NCI-H69 (cell line): Measurements from ENCODE around the gene MPPED2.
A peak's percentile ranks its signal among the peaks of the same experiment; 100 is the strongest.

Experiments used
- DNase-seq: peaks from one replicate; lab custom pipeline; 2025; lab: John Stamatoyannopoulos, UW

MPPED2 gene, protein sequence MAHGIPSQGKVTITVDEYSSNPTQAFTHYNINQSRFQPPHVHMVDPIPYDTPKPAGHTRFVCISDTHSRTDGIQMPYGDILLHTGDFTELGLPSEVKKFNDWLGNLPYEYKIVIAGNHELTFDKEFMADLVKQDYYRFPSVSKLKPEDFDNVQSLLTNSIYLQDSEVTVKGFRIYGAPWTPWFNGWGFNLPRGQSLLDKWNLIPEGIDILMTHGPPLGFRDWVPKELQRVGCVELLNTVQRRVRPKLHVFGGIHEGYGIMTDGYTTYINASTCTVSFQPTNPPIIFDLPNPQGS

DNA sequence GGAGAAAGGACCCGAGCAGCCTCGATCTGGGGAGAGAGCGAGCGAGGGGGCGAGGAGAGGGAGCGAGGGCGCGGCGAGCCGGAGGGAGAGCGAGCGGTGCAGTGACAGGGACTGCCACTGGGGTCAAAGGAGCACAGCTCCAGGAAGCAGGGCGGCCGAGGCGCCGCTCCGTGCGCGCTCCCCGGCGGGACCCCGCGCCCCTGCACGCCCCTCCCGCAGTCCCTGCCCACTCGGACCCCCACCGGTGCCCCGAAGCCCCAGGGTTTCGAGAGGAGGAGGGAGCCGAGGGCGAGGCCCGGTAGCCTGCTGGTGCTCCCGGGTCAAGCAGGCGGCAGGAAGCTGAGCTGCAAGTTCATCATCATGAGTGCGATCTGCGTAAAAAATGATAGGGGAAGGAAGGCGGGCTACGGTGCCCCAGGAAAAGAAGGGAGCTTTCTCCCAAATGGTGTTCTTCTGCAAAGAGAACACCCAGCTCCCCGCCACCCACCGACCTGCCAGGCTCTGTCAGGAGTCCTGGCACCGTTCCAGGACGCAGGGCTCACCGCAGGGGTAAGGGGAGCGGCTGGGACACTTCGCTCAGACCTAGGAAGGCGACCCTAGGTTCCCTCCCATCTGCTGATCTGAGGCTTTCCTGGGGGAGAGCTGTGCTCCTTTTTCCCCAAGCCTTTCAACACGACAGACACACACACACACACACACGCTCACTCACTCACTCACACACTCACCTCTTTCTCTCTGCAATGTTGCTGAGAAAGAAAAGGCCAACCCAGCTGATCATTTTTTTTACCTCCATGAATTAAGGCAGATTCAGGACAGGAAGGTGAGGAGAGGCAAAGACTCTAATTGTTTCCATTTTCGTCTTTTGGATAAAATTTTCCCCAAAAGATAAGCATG is at the start of gene MPPED2:
MPPED2 (minus strand) TSS at position 103 of the 894 bp plus-strand sequence. CDS start 5,980 bp downstream, outside the sequence.
- DNase-seq = peak; percentile 97

DNA sequence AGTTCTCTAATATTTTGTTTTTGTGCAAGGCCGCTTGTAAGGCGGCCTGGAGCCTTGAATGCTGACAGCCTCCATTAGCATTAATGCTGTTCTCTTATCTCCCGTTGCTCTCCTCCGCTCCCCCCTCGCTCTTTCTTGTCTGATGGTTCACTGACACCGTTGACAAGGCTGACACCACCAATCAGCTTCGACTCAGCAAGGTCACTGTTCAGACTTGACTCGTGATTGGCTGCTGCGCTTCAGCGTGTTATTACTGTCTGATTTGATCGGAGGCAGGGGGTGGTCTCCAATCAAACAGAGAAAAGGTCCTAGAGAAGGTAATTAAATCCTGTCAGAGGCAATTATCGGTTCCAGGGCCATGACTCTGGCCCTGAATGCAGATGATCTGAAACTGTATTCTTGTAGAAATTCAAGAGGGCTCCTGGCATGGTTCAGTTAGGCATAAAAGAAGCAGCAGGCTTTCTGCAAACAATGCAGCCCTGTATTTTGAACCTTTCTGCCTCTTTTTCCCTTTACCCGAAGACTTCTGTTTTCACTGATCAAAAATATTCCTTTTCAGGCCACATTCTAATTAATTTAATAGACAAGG is 49.3 kb upstream of the MPPED2 start:
- DNase-seq = peak; percentile 100

DNA sequence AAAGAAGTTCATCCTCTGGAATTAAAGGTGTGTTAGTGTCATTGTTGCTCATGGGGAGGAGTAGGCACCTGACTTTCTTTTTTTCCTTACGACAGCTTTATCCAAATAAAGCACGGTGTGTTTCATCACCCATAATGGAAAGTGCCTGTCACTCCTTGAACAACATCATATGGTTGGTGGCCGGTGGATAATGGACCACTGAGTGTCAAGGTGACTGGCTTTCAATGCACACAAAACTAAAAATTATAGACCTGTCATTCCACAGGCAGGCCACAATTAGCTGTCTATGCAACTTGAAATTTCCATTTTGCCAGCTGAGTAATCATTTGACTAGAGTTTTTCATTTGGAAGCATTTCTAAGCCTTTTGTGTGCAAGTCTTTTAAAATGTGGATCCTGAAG is 45.0 kb upstream of the MPPED2 start:
- peak; percentile 99 for DNase-seq

DNA sequence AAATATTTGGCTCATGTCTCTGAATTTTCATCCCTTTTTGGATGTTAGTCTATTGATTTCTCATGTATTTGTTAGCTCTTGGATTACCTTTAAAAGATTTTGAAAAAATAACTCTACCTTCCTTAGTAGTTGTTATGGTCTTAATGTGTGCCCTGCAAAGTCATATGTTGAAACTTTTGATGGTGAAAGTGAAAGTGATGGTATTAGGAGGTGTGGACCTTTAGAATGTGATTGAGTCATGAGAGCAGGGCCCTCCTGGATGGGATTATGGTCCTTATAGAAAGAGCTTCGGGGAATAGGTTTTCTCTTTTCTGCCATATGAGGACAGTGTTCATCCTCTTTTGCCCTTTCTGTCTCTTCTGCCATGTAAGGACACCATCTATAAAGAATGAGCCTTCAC is 33.6 kb upstream of the MPPED2 start:
- DNase-seq = no peak

DNA sequence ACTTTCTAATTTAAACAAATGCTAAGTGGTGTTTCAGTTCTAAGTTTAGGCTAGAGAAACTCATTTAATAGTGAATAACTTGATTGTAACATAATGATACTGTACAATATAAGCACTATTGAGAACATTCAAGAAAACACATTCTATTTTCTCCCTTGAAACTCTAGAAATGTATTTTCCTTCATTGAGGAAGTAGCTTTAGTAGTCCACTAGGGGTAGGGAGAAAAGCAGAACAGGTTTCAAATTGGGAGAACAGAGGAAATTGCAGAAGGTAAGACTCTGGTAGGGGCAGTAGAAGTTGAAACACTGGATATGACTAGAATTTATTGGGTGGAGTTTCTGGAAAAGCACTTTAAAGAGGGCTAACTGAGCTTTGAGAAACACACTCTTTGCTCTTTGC is 31.6 kb upstream of the MPPED2 start:
- DNase-seq = peak; percentile 43

DNA sequence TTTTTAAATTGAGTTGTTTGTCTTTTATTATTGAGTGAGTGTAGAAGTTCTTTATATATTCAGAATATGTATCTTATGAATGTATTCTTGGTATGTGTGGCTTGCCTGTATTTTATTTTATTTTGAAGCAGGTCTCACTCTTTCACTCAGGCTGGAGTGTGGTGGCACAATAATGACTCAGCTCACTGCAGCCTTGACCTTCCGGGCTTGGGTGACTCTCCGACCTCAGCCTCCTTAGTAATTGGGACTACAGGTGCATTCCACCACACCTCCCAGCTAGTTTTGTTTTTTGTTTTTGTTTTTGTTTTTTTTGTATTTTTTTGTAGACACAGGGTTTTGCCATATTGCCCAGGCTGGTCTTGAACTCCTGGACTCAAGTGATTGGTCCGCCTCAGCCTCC is 24.5 kb upstream of the MPPED2 start:
- no peak for DNase-seq

DNA sequence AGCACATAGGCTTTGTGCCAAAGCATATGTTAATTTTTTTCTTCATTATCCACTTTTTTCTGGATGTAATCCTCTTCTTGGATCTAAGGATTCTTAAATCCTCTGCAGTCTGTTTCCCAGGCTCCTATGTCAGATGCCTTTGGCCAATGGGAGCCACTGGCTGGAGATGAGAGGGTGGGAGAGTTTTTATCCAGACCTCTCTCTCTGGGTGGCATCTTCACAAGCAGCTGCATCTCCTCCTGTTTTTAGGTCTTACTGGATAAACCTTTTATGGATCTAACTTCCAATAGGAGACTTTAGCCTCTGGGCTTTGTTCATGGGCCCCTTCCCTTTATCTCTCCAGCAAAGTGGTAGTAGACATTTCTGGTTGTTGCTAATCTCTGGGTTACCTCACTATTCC is 22.4 kb upstream of the MPPED2 start:
- DNase-seq = peak; percentile 26

DNA sequence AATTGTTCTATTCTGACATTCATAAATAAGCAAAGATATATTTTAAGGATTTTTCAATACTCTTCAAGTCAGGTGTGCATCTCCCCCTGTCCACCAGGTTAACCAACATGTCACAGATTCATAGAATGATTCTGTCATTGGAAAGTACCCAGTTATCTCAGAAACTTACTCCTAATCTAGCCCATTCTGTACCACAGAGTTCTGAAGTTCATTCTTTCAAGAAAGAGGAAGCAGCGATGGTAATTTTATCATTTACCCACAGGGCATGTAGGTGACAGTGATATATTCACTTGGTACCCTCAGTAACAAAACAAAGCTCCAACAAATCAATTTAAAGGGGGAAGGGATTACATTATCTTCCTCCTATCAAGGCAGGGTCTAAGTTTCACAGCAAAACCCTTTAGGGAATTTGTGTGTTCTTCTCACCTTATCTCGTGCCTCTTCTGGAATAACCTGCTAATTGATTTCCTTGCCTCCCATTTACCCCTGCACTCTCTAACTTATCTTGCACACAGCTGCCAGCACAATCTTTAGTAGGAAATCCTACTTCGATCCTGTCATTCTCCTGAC is 19.0 kb upstream of the MPPED2 start:
- peak; percentile 45 for DNase-seq

DNA sequence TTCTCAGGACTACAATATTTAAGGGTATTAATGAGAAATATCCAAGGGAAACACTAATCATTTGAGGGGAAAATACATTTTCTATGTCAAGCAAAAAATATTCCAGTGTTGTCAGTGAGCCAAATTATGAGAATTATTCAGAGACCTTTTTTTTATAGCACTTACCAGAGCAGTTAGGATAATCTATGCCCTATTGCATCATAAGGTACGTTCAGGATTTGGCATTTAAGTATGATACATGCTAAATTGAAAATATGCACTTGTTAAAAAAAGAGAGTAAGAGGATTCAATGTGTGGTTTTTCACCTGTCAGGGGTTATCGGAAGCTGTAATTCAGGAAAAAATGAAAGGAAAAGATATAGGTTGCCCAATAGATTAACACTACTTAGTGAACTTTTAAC is 17.2 kb upstream of the MPPED2 start:
- DNase-seq = no peak

DNA sequence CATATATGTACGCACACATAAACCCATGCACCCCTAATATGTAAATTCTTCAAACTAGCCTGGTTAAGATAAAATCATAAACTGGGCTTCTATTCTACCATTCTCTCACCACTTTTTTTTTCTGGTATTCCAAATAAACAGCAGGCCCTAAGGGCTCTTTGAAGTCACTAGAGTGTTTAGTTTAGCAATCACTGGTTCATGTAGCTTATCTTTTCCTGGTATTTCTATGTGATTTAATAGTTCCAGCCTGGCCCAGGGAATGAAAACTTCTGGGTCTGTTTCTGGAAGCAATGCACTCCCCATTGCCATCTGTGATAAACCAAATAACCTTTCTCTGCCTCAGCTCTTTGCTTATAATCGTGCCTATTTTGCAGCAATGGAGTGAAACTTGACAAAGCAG is 10.7 kb upstream of the MPPED2 start:
- DNase-seq = peak; percentile 38

DNA sequence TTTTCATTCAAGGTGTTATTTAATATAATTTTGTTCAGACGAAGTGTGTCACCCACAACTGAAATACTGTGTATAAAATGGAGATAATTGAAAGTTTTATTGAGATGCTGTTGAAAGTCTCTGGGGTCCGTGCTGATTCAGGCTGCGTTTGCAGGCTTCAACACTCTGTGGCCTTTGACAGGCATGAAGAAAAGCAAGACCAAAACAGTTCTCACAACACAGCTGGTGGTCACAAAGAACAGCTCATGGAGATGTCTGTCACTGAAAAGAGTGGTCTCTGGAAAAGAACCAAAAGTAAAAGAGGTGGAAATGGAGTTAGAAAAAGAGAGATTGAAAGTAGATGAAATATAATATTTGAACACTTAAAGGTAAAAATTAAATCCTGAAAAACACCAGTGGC is 9.8 kb upstream of the MPPED2 start:
- DNase-seq = peak; percentile 79

DNA sequence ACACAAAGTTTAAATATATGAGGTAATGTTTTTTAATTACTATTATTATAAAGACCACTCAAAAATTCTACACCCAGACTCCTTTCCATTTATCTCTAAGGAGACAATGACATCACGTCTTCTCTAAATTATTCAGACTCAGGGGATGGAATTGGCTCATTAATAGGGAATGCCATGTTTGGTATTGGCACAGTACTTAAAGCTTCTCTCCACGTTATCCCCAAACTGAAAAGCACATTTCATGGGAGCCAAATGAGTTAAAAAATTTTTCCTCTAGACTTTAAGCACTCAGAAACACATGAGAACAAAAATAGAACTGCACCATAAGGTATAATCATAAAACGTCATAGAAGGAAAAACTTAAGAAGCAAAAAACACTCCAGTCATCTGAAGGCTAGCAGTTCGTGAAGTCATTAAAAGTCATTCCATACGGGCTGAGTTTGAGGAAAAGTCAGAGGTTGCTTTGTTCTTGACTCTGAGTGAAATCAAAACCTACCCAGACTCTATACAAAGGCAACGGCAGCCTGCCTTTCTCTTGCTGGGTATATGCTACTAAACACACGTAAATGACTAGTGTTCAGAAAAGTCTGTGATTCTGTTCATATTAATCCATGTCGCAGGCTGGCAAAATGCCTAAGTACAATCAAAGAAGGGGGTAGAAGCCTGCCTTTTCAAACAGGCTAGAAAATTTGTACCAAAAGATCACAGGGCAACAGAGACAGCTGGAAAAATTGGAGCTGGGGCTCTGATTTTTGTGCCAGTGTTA is 8.7 kb upstream of the MPPED2 start:
- DNase-seq = peak; percentile 91

DNA sequence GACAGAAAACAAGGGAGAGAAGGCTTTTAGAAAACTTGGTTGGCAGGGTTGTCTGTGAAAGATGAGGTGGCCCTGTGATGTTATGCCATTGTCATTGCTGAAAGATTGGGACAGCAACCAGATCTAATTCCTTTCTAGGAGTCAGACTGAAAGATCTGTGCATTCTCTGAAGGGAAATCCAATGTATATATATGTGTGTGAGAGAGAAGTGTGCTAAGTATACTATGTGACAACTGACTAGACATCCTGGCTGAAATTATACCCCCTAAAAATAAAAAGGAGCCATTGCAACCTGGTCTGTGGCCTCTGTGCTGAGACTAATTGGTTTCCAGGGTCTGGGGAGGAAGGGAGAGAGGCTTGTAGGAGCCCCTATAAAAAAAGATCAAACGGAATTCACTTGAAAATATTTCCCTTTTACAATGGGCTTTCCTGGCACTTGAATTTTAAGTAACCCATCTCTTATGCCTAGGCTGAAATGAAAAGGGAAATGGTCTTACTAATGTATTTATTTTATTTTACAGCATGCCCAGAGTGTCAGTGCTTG is 1.2 kb upstream of the MPPED2 start:
- DNase-seq = peak; percentile 72

DNA sequence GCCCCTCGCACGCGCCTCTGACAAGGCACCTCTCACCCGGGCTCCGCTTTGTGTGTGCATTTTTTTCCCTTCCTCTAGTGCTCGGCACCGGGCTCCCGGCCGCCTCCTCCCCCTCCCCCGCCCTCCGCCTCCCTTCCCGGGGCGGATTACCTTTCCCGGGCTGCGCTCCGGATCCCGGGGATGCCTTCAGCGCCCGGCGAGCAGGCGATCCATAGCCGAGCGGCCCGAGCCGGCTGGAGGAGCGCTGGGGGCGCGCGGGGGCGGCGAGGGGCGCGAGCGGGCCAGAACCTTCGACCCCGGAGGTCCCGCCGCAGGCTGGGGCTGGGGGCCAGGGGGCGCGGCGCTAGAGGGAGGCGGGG is 282 bp downstream of the MPPED2 start:
- DNase-seq = peak; percentile 81

DNA sequence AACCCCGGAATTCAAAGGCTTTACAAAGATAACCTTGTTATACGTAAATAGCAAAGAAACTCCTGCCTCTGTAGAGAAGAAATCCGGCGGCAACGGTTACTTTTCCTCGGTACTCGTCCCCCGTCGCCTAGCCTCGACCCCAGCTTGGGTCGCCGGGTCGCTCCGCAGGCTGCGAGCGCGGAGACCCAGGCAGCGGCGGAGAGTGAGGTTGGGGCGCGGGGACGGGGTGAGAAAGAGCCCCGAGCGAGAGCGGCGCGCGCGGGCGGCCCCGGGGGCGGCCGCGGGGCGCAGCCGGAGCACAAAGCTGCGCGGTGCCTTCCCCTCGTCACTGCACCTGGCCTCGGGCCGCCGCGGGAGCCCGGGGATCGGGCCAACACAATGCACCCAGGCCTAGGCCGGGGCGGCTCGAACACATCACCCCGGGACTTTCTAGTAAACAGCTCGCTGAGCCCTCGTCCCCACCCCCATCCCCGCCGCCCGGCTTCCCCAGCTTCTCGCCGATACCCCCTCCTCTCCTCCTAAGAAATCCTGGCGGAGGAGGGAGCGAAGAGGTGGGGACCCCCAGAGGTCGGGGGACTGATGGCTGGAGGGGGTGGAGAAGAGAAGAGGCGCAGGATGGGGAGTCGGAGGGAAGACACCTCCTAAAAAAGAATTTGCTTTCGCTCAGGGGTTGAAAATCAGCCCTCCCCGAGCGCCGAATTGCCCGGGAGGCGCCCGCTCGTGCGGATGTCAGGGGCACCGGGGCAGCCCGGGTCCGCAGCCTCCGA is 845 bp downstream of the MPPED2 start:
- peak; percentile 79 for DNase-seq

DNA sequence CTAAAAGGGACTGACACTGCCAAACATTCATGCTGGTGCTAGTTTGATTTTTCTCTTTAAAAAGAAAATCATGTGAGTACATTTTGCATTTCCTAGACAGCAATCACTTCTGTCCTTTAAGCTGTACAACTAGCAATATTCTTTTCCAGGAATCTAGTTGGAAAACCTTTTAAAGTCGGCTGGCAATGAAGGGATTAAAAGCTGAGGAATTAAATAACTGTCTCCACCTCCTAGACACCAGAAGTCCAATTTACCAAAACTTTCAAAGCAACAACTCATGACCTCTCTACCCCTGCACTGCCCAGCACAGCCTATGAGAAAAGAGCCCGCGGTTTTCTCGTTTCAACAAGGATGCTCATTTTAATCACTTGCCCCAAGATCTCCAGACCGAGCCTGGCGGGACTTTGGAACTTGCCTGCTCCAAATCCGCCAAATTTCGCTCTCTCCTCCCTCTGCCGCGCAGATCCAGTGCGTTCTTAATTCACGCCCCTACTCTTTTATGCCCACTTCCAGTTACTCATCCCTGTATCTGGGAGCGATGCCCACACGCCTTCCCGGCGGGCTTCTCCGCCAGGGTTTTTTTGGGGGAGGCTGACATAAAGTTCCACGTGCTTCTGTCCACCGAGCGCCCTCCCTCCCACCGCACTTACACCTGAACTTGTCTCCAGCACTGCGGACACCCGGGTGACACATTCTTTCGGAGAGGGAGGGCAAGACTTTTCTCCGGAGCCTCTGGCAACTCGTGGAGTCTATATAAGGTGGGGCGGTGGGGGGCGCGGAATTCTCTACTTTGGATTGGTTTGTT is 2.5 kb downstream of the MPPED2 start:
- DNase-seq = peak; percentile 83

DNA sequence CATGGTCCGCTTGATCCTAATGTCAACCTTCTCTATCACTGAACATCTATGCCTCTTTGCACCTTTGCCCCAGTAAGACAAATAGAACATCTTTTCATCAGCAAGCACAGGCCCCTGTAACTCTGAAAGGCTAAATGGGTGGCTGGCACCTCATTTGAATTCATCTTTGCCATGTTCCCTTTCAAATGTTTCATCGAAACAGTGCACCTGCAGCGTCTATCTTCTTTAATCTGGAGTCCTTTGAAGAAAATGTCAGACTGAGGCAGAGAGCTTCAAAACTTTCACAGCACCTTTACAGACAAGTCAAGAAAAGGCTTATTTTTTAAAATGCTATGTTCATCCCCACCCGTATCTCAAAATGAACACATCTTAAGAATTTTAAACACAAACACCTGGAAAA is 3.4 kb downstream of the MPPED2 start:
- DNase-seq = peak; percentile 68

DNA sequence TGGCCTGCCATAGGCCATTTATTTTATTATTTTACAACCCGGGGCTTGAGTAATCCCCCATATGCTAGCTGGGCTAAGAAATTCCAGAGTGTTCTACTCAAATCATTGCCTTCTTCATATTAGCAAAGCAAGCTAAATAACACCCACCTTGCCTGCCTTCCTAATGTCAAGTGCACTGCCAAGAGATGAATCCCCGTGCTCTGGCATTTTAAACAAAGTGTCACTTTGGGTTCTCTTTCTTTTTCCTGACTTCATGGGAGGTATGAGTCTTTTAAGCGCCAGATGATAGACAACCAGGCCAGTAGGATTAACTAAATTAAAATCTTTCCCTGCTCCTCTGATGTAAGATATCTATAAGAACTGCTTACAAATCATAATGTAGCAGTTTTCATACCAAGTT is 4.5 kb downstream of the MPPED2 start:
- peak; percentile 49 for DNase-seq

DNA sequence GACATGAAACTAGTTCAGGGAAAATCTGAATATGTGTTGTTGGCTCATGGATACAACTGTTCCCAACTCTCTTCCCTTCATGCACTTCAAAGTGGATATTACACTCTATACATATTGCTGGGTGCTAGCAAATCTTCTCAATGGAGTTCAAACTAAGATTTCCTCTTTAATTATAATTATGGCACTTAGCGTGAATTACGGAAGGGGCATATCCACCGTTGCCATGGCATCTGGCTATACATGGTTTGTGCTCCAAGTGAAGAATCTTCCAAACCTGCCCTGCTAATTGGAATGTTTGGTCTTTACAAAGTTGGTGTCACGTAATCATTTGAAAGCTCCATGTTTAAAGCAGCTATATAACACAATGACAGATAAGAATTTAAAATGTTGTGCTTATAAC is 5.6 kb downstream of the MPPED2 start:
- peak; percentile 47 for DNase-seq
